Activated CD8-positive, alpha-beta T cell treated with anti-CD3 and anti-CD28 coated beads for 36 hours (primary cell): ENCODE data around the gene KDM4C. TPM values are rescaled to one million over a fixed set of nuclear protein-coding genes. Genes with fewer than 3 reads are reported as not detected.

ENCODE experiments used
- ATAC-seq: fragments of 200-7000 bp; cut with Tn5 transposase; one replicate; pipeline ENCODE4 v1.10.0; 2021; ENCODE audit warnings: mild to moderate bottlenecking, moderate library complexity
- CTCF ChIA-PET: fragments of 350-600 bp; sonication (Branson Sonifier 250); formaldehyde crosslinking; loops from one replicate; lab custom pipeline; 2021; ENCODE audit warnings: antibody characterized with exemption; lab: Charles Lee
- POLR2A ChIA-PET: fragments of 350-600 bp; sonication (Branson Sonifier 250); formaldehyde crosslinking; loops from one replicate; lab custom pipeline; 2021; ENCODE audit warnings: antibody characterized with exemption; lab: Charles Lee
- DNase-seq: peaks from one replicate; pipeline ENCODE4 v3.0.0-alpha.2; 2020
- H3K27ac Mint-ChIP-seq: one replicate; pipeline ENCODE4 v1.8.0; 2021; ENCODE audit warnings: mild to moderate bottlenecking, mixed read lengths
- H3K27me3 Mint-ChIP-seq: one replicate; pipeline ENCODE4 v1.8.0; 2021; ENCODE audit warnings: mixed read lengths
- H3K36me3 Mint-ChIP-seq: one replicate; pipeline ENCODE4 v1.8.0; 2021; ENCODE audit warnings: low read depth, mixed read lengths
- H3K4me1 Mint-ChIP-seq: one replicate; pipeline ENCODE4 v1.8.0; 2021; ENCODE audit warnings: low read depth, mixed read lengths
- H3K4me3 Mint-ChIP-seq: one replicate; pipeline ENCODE4 v1.8.0; 2021; ENCODE audit warnings: mild to moderate bottlenecking, moderate library complexity, mixed read lengths
- H3K9me3 Mint-ChIP-seq: one replicate; pipeline ENCODE4 v1.8.0; 2021; ENCODE audit warnings: mixed read lengths
- intact Hi-C: fragments of 100-400 bp; cut with micrococcal nuclease; formaldehyde crosslinking; loops from one replicate; pipeline ENCODE4 v1.10.0; 2022
- total RNA-seq, 2 experiments: library from RNA; stranded (reverse); gene quantifications; one replicate each; pipeline ENCODE4 v1.2.3, GENCODE V29; 2021
- TF ChIP-seq, protein P1 (sequence below): fragments of 200-600 bp; IDR thresholded peaks from one replicate; pipeline ENCODE4 v1.8.0; 2022; ENCODE audit warnings: antibody characterized with exemption, mild to moderate bottlenecking

Gene KDM4C
- total RNA-seq, 2 experiments from 2014 or later, result 31.1 to 32.9 TPM

DNA sequence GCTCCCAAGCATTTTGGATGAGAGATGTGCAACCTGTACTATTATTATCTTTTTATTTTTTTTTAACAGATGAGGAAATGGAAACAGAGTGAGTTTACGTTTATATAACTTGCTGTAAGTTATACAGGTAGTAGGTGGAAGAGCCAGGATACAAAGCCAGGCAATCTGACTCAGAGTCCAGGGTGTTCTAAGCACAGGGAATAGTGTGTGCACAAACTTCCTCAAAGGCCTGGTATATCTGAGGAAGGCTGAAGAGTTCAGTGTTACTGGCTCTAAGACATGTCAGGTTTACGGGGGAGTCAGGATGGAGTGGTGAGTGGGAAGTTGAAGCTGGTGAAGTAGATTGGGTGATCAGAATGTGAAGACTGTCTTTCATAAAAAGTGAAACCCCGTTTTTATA lies 353.6 kb downstream of the KDM4C start:
- no peak for ATAC-seq
- no peak overlapping the region for H3K4me3 Mint-ChIP-seq
- peaks cover 5% of the 10 kb centered on the region for H3K4me1 Mint-ChIP-seq
- POLR2A ChIA-PET, result no interaction called here
- CTCF ChIA-PET, result no interaction called here
- no peak overlapping the region for H3K27ac Mint-ChIP-seq
- H3K27me3 Mint-ChIP-seq, result no peaks in the 10 kb centered on the region
- no peaks in the 10 kb centered on the region for H3K9me3 Mint-ChIP-seq
- TF ChIP-seq, protein P1, sequence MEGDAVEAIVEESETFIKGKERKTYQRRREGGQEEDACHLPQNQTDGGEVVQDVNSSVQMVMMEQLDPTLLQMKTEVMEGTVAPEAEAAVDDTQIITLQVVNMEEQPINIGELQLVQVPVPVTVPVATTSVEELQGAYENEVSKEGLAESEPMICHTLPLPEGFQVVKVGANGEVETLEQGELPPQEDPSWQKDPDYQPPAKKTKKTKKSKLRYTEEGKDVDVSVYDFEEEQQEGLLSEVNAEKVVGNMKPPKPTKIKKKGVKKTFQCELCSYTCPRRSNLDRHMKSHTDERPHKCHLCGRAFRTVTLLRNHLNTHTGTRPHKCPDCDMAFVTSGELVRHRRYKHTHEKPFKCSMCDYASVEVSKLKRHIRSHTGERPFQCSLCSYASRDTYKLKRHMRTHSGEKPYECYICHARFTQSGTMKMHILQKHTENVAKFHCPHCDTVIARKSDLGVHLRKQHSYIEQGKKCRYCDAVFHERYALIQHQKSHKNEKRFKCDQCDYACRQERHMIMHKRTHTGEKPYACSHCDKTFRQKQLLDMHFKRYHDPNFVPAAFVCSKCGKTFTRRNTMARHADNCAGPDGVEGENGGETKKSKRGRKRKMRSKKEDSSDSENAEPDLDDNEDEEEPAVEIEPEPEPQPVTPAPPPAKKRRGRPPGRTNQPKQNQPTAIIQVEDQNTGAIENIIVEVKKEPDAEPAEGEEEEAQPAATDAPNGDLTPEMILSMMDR, result no peak
- no peak for DNase-seq
- peaks cover 21% of the 10 kb centered on the region for H3K36me3 Mint-ChIP-seq
- intact Hi-C loops, result no loop called here

DNA sequence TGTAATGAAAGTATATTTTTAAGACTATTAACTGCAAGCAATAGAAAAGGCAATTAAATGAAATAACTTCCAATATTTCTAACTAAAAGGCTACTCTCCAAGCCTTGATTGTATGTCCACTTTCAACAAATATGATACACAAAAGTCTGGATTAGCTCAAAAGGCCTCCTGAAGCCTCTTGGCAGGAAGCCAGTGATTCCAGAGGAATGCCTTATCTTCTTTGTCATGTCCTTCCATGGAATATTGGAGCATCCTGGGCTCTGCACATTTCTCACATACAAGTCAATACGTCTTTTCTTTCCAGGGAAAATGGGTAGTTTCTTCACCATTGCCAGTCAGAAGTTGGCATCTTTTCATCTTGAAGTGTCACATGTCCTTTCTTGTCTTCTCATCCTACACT lies 357.8 kb downstream of the KDM4C start:
- Mint-ChIP-seq H3K27ac (no peak overlapping the region), H3K27me3 (no peaks in the 10 kb centered on the region), H3K36me3 (peaks cover 6% of the 10 kb centered on the region), H3K9me3 (no peaks in the 10 kb centered on the region), H3K4me1 (peaks cover 13% of the 10 kb centered on the region), H3K4me3 (no peak overlapping the region)
- no peak for ATAC-seq
- intact Hi-C loops, result no loop called here
- CTCF ChIA-PET, result no interaction called here
- POLR2A ChIA-PET, result interaction anchor here (1.0 kb wide), 1 partner anchor 184 kb away, joined by 5 read pairs; no protein-coding TSS in a partner anchor
- TF ChIP-seq, protein P1, result no peak
- DNase-seq, result no peak

DNA sequence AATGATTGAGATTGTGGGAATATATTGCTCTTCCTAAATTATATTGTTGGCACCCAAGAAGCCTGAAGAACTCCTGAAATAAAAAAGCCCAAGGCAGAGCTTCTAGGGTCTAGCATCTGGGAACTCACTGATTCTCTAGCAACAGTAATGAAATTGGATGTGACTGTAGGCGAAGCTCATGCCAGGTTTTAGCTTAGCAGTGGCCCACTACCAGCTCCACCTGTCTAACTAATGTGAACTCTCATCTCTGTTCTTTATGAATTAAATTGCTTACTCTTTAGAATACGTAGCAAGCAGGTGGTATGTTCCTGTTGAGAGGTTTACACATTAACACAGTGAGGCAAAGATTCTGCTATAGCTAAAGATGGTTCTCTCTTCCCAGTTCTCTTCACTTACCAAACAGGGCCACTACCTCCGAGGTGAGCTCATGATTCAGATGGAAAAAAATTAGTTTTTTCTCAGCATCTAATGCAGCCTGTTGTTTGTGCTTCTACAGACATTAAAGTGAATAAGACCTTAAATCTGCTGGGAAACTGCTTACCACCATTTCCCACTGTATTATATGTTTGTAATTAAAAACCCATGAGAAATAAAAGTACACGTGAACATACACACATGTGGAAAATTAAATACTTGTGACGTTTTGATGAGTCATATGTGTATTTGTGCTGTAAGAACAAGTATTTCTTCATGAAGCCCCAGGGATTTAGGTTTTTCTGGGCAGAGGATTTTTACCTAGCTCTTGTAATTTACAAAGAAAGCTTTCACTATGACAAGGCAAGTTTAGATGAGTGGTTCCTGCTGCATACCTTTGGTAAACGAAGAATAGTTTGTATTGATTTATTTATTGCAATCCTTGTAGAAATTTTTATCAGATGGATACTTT lies 360.1 kb downstream of the KDM4C start:
- H3K4me1 Mint-ChIP-seq, result peaks cover 17% of the 10 kb centered on the region
- no peaks in the 10 kb centered on the region for H3K9me3 Mint-ChIP-seq
- ATAC-seq (no peak), DNase-seq (no peak)
- ChIA-PET CTCF (no interaction called here), POLR2A (interaction anchor here (0.6 to 0.9 kb wide), 2 partner anchors 19 to 225 kb away, joined by 3 read pairs; no protein-coding TSS in a partner anchor)
- H3K36me3 Mint-ChIP-seq, result peaks cover 12% of the 10 kb centered on the region
- TF ChIP-seq, protein P1, result no peak
- intact Hi-C loops, result no loop called here
- no peak overlapping the region for H3K4me3 Mint-ChIP-seq
- no peaks in the 10 kb centered on the region for H3K27me3 Mint-ChIP-seq
- H3K27ac Mint-ChIP-seq, result no peak overlapping the region

DNA sequence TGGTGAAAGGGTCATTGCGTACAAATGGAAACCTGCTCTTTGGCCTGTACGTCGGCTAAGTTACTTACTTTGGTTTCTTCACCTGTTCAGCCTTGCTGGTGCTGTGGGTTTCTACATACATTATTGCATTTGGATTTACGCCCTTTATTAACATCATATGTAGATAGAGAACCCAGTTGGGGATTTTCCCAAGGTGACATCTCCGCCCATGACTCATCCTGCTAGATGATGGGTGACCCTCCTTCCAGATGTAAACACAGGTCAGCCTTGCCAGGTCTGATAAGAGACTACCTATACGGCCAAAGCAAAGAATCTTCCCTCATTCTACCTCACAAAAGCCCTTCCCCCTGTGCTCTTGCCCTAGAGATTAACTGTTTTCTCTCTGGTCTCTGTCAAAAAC lies 360.9 kb downstream of the KDM4C start:
- TF ChIP-seq, protein P1, result no peak
- ATAC-seq, result no peak
- ChIA-PET CTCF (no interaction called here), POLR2A (no interaction called here)
- intact Hi-C loops, result no loop called here
- Mint-ChIP-seq H3K27me3 (no peaks in the 10 kb centered on the region), H3K9me3 (no peaks in the 10 kb centered on the region), H3K4me3 (no peak overlapping the region), H3K27ac (no peak overlapping the region), H3K36me3 (peaks cover 15% of the 10 kb centered on the region), H3K4me1 (peaks cover 17% of the 10 kb centered on the region)
- DNase-seq, result no peak

DNA sequence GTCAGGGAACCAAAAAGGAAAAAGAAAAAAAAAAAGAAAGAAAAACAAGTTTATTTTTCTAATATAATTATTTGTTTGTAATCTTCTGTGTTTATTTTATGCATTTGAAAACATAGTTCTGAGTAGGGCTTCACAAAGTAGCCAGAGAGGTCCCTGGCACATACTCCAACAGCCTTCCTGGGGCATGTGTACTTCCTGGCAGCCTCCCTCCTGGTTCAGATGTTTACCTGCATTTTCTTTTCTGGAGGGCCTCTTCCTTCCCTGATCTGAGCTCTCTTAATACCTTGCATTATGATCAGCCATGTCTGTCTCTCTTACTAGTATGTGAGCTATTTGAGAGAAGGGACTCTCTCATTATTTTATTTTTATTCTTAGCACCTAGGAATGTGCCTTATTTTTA lies 361.8 kb downstream of the KDM4C start:
- ATAC-seq (no peak), DNase-seq (no peak)
- CTCF ChIA-PET, result no interaction called here
- H3K36me3 Mint-ChIP-seq, result peaks cover 15% of the 10 kb centered on the region
- POLR2A ChIA-PET, result interaction anchor here (0.6 kb wide), 1 partner anchor 109 kb away, joined by 3 read pairs; no protein-coding TSS in a partner anchor
- intact Hi-C loops, result no loop called here
- H3K4me3 Mint-ChIP-seq, result no peak overlapping the region
- TF ChIP-seq, protein P1, result no peak
- no peaks in the 10 kb centered on the region for H3K27me3 Mint-ChIP-seq
- H3K9me3 Mint-ChIP-seq, result no peaks in the 10 kb centered on the region
- H3K4me1 Mint-ChIP-seq, result peaks cover 17% of the 10 kb centered on the region
- H3K27ac Mint-ChIP-seq, result no peak overlapping the region
